AG04450 (cell line): ENCODE data around the gene GAS2L1. TPM values are rescaled to one million over a fixed set of nuclear protein-coding genes. Genes with fewer than 3 reads are reported as not detected.

ENCODE experiments used
- CTCF ChIA-PET: fragments of 300-600, 350-600 bp; formaldehyde crosslinking; extraction: SDS; loops from one replicate; lab custom pipeline; 2022; ENCODE audit warnings: antibody characterized with exemption, inconsistent platforms; lab: Charles Lee
- POLR2A ChIA-PET: fragments of 350-600 bp; formaldehyde crosslinking; extraction: SDS; loops from one replicate; lab custom pipeline; 2021; ENCODE audit warnings: antibody characterized with exemption, inconsistent platforms; lab: Yijun Ruan, JAX
- DNase-seq: peaks from one replicate; pipeline ENCODE4 v3.0.0-alpha.2; 2011; ENCODE audit warnings: low read depth, low spot score
- H3K27ac ChIP-seq: one replicate; pipeline ENCODE4 v1.5.1; 2012; ENCODE audit warnings: low read depth, low read length, control low read depth
- H3K27me3 ChIP-seq: one replicate; pipeline ENCODE4 v1.6.0; 2012; ENCODE audit warnings: low read length; ENCODE audit not compliant: control insufficient read depth, insufficient read depth
- H3K4me3 ChIP-seq: 2 replicates; pipeline ENCODE4 v1.5.1; 2011; ENCODE audit warnings: mild to moderate bottlenecking, low read depth, low read length, control low read depth
- H3K9me3 ChIP-seq: 2 replicates; pipeline ENCODE4 v1.5.1; 2012; ENCODE audit warnings: low read length; ENCODE audit not compliant: control insufficient read depth, insufficient read depth
- CTCF ChIP-seq: IDR thresholded peaks from 2 replicates; pipeline ENCODE4 v1.5.1; 2011; ENCODE audit warnings: low read depth, low read length, control low read depth, inconsistent platforms
- polyA plus RNA-seq: library from polyadenylated mRNA; depleted of rRNA; stranded (reverse); fragments of >200 nt; gene quantifications from 2 replicates; pipeline ENCODE4 v1.2.3, GENCODE V29; 2011

Gene GAS2L1
- polyA plus RNA-seq, 1 experiment, result 4.5 TPM

GRCh38 chr22:29275167-29275566 is 31.3 kb upstream of the GAS2L1 start:
- Histone ChIP-seq H3K27ac (no peak overlapping the region), H3K4me3 (no peak overlapping the region), H3K27me3 (no peaks in the 10 kb centered on the region), H3K9me3 (no peaks in the 10 kb centered on the region)
- DNase-seq, result no peak
- ChIA-PET POLR2A (interaction anchor here (0.6 kb wide), 1 partner anchor 313 kb away, joined by 3 read pairs; no protein-coding TSS in a partner anchor), CTCF (no interaction called here)
- no peak for TF ChIP-seq CTCF

- no peak for DNase-seq
- CTCF ChIA-PET, result no interaction called here
- H3K27ac ChIP-seq, result no peak overlapping the region
- no peaks in the 10 kb centered on the region for H3K9me3 ChIP-seq
- no peaks in the 10 kb centered on the region for H3K27me3 ChIP-seq
- POLR2A ChIA-PET, result interaction anchor here (1.5 kb wide), 1 partner anchor 12 kb away, joined by 8 read pairs; no protein-coding TSS in a partner anchor
- no peak overlapping the region for H3K4me3 ChIP-seq
- no peak for TF ChIP-seq CTCF
These were observed 30.5 kb upstream of the GAS2L1 start for GRCh38 chr22:29275819-29276565.

- H3K27ac ChIP-seq, result no peak overlapping the region
- ChIA-PET CTCF (interaction anchor here (1.4 kb wide), 1 partner anchor 28 kb away, joined by 6 read pairs; the partner anchor contains the start of gene GAS2L1), POLR2A (interaction anchor here (0.7 kb wide), 1 partner anchor 28 kb away, joined by 3 read pairs; the partner anchor contains the start of gene GAS2L1)
- DNase-seq, result no peak
- no peaks in the 10 kb centered on the region for H3K9me3 ChIP-seq
- H3K27me3 ChIP-seq, result no peaks in the 10 kb centered on the region
- no peak overlapping the region for H3K4me3 ChIP-seq
- no peak for TF ChIP-seq CTCF
These were observed 28.5 kb upstream of the GAS2L1 start for GRCh38 chr22:29277927-29278326.

GRCh38 chr22:29284196-29284595 is 22.3 kb upstream of the GAS2L1 start:
- TF ChIP-seq CTCF, result no peak
- DNase-seq, result no peak
- H3K27ac ChIP-seq, result no peak overlapping the region
- H3K4me3 ChIP-seq, result no peak overlapping the region
- no peaks in the 10 kb centered on the region for H3K9me3 ChIP-seq
- ChIA-PET CTCF (no interaction called here), POLR2A (no interaction called here)
- H3K27me3 ChIP-seq, result no peaks in the 10 kb centered on the region

- CTCF ChIA-PET, result no interaction called here
These were observed 17.6 kb upstream of the GAS2L1 start for GRCh38 chr22:29288837-29289236.

More at GRCh38 chr22:29288837-29289236, 17.6 kb upstream of the GAS2L1 start:
- H3K27me3 ChIP-seq, result no peaks in the 10 kb centered on the region
- H3K27ac ChIP-seq, result no peak overlapping the region
- H3K9me3 ChIP-seq, result no peaks in the 10 kb centered on the region
- no peak for DNase-seq
- no peak overlapping the region for H3K4me3 ChIP-seq
- POLR2A ChIA-PET, result interaction anchor here (0.7 to 0.9 kb wide), 2 partner anchors 17 to 18 kb away, joined by 3 to 4 read pairs; partner anchors contain the start of gene GAS2L1
- TF ChIP-seq CTCF, result no peak
